ENCODE measurements around the gene CRISP3. TPM values are rescaled to one million over a fixed set of nuclear protein-coding genes. Genes with fewer than 3 reads are reported as not detected.

Gene CRISP3
- total RNA-seq, 4 donors from 2014 or later = not detected

GRCh38 chr6:49693512-49693911, 50.7 kb downstream of the CRISP3 start:
- TF ChIP-seq CTCF (IDR thresholded peaks at IDR 0.05) = no peak
- no peak for ATAC-seq (ENCODE audit: low FRiP score)
- DNase-seq (ENCODE audit: low spot score) = no peak

GRCh38 chr6:49692534-49692933, 51.7 kb downstream of the CRISP3 start:
- TF ChIP-seq CTCF (IDR thresholded peaks at IDR 0.05) = no peak
- ATAC-seq (ENCODE audit: low FRiP score) (no peak), DNase-seq (ENCODE audit: low spot score) (no peak)

Other genes with a start within 250 kb of the CRISP3 start
- not detected for gene GLYATL3, start 244.5 kb downstream of the CRISP3 start, total RNA-seq
- 10 to 100 TPM in 1 of 4 donors, 1 to 10 TPM in 3; 2.8 to 25.2 (median 4.8) TPM for gene C6orf141, start 193.7 kb downstream of the CRISP3 start, total RNA-seq
- gene RHAG, start 107.5 kb downstream of the CRISP3 start, total RNA-seq = not detected
- gene CRISP2, start 30.8 kb downstream of the CRISP3 start, total RNA-seq = not detected
- gene PGK2, start 42.9 kb upstream of the CRISP3 start, total RNA-seq = not detected
- gene CRISP1, start 122.1 kb upstream of the CRISP3 start, total RNA-seq = not detected
- not detected for gene DEFB114, start 219.8 kb upstream of the CRISP3 start, total RNA-seq
- not detected for gene DEFB113, start 225.2 kb upstream of the CRISP3 start, total RNA-seq